GM19043 (cell line): Measurements from ENCODE around the gene KRTAP13-2.

Experiments used
- ATAC-seq: cut with Tn5 transposase; IDR thresholded peaks from one replicate; pipeline ENCODE4 v1.9.1; 2021; ENCODE audit warnings: low read depth; ENCODE audit not compliant: unreplicated experiment

KRTAP13-2 gene, protein sequence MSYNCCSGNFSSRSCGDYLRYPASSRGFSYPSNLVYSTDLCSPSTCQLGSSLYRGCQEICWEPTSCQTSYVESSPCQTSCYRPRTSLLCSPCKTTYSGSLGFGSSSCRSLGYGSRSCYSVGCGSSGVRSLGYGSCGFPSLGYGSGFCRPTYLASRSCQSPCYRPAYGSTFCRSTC

DNA sequence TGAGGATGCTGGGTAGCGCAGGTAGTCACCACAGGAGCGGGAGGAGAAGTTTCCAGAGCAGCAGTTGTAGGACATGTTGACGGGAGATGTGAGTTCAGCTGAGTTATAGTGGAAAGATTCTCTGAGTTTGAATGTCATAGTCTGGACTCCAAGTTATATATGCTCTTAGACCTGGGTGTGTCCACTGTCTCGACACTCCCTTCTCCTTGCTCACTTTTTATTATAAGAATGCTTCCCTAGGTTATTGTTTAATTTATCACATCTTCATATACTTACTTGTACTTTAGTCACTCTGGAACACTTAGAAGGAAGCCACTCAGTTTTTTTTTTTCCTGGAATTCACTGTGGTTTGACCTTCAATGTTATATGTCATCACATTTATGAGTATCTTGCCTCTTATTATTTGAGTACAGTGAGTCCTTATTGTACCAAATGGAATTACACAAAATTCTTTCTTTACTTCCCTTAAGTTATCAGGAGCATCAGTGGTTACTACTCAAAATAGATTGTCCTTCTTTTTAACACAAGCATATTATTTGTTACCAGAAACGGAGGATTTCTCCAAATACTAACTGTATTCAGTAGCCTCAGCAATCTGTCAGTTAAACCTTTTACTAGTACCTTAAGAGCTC is at the start of gene KRTAP13-2:
Gene KRTAP13-2, minus strand, starts transcription at position 133 of the 632 bp plus-strand sequence. Its CDS starts 58 bp downstream, at position 75.
- ATAC-seq, result no peak

DNA sequence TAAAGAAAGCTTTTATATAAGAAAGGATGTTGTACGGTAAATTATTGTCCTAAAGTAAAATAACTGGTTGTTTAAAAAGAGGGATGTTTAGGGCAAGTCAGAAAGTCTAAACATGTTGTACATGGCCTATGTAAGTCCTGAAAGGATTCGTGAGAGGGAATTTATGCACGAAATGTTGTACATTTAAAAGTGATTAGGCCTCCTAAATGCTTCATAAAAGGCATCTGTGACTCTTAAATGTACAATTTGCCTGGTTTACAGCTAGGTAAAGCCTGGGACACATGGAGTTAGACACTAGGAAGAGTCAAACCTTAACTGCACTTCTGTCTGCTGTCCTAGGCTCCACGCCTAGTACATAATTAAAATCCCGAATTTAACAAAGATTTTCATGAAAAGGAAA is 43.9 kb upstream of the KRTAP13-2 start:
- no peak for ATAC-seq

DNA sequence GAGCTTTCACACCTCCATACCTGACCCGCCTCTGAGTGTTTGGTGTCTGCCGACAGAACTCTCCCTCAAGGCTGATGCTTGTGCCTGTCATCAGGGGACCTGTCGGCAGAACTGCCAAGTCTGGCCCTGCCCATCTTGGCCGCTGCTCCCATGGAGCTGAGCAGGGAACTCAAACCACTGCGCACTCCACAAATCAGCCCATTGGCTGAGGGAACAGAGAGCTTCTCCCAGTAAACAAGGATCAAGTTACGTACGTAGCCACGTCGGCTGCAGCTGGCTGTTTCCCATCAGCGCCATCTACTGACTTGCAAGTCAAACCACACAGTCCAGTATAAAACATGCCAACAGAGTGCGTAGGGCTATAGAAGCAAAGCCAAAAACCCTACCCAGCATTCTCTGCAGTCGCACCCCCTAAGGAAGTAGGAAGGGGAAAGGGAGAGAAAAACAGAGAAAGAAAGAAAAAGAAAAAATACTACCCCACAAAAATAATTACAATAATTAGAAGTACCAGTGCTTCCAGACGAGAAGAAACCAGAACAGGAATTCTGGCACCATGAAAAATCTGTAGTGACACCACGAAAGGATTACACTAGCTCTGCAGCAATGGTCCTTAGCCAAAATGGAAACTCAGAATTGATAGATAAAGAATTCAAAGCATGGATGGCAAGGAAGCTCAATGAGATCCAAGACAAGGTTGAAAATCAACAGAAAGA is 36.9 kb upstream of the KRTAP13-2 start:
- ATAC-seq, result no peak

DNA sequence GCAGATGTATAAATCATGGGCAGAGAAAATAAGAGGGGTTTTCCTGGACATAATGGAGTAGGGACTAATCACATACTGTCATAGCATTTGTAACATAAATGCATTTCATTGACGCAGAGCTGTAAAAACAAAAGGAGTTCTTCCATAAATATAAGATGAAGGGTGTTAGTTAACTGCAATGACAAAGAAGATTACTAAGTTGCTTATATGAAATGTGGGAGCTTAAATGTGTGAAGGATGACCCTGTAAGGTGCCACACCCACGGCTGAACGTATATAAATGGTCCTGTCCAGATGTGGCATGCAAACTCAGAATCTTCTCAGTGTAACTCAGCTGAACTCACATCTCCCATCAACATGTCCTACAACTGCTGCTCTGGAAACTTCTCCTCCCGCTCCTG is 23.7 kb upstream of the KRTAP13-2 start, which contains the start of gene KRTAP13-1:
Gene KRTAP13-1, plus strand, starts transcription at position 301 of the 400 bp plus-strand sequence. Its CDS starts 56 bp downstream, at position 357.
- no peak for ATAC-seq

DNA sequence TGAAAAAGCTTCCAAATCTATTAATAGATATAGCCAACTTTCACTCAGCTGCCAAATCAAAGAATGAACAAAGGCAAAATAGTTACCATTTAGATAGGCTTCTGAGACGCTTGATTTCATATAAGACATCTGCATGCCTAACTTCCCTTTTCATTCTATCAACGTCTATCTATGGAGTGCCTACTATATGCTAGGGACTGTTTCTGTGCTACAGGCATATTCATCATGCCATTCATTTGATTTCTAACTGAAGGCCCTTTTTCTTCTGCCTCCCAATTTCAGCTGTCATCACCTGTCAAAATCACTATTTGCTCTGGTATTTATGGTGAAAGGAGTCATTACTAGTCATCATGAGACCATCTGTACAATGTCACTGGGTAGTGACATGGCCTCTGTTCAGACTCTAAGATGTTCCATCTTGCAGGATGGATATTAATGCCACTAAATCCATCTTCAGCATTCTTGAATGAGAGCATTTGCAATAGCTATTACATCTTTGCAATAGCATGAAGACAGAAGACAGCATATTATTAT is 19.5 kb upstream of the KRTAP13-2 start:
- no peak for ATAC-seq

DNA sequence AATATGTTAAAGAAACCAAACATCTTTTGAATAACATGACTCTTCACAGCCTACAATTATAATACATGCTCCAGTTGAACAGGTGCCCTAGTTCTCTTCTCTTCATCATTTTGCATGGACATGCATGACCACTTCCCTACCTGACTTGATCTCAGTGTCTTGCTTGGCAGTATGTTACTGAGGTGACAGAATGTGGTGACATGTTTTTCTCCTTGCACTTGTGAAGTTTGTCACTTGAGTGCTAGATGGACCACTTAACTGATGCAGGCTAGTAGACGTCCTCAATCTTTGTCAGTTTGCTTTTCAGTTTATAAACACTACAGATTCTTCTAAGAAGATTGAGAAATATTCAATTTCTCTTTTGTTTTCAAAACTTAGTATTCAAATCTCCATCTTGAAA is 10.1 kb upstream of the KRTAP13-2 start:
- ATAC-seq, result no peak

DNA sequence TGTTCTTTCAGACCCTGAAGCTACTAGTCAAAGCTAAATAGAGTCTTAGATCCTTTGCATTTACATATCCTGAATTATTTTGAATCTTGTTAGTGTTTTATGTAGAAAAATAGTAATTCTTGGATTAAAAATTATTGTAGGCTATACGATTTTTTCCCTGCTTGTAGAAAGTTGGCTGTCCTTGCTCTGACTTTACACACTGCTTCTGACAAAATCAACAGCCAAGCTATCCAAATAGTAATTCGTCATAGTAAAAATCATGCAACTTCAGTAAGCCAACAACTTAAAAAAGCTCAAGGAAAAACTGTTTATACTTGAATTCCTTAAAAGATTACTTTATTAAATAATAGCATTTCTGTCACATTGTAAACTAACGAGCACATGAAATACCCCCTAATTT is 16.2 kb downstream of the KRTAP13-2 start:
- no peak for ATAC-seq

DNA sequence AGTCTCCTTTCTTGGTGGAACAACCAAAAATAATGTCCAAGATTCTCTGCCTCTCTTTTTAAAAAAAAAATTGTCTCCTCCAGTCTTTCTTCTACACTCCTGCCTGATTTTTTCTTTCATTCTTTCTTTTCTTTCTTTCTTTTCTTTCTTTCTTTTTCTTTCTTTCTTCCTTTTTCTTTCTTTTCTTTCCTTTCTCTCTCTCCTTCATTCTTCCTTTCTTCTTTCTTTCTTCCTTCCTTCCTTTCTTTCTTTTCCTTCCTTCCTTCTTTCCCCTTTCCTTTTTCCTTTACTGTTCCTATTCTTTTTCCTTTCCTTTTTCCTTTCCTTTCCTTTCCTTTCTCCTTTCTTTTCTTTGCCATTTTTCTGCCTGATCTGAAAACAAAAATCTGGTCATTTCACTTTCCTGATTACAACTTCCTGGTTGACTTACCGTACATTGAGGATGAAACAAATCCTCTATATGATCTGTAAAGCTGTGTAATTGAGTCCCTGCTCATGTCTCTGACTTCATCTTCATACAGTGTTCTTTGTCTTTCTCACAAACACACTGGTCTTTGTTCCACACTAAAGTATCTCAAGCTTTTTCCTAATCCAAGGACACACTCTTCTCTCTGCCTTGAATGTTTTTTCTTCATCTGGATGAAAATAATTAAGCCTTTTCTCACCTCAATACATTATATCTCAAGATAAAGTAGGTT is 17.6 kb downstream of the KRTAP13-2 start:
- no peak for ATAC-seq

DNA sequence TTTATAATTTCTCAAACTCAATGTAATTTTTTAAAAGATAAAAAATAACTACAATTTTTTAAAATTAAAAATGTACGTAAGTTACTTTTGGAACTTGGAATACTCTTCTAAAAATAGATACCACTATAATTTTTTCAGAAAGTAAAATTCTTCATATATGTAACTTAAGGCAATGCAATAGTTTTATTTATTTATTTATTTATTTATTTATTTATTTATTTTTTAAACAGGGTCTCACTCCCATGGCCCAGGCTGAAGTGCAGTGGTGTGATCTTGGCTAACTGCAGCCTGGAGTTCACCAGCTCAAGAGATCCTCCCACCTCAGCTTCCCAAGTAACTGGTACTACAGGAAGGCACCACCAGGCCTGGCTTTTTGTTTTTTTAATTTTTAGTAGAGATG is 20.5 kb downstream of the KRTAP13-2 start:
- no peak for ATAC-seq

DNA sequence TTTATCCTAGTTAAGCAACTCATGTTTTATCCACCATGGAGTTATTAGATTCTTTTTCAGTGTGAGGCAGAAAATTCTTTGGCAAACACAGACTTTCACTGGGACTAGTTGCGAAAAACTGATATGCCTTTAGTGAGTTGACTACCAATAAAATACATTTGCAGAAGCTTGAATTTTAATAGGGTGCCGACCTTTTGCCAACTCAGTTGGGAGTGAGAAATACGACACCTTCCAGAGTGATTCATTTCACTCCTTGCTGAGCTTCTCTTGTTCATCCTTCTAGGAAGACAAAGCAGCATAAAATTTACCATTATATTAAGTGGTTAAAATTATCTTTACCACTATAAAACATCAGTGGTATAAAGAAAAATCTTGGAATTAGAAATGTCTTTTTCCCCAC is 22.5 kb downstream of the KRTAP13-2 start:
- no peak for ATAC-seq

DNA sequence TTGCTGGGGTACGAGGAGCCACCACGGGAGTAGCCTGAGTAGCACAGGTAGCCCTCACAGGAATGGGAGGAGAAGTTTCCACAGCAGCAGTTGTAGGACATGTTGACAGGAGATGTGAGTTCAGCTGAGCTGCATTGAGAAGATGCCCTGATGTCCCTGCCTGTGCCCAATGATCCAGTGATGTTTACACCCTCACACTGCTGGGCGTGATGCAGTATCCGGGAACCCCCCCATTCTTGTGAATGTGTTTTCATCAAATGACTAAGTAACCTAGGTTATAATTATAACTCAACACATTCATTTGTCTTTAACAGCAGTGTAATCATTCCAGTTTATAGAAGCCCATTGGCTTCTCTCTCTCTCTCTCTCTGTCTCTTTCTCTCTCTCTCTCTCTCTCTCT is 23.6 kb downstream of the KRTAP13-2 start, which contains the start of gene KRTAP23-1:
Gene KRTAP23-1, minus strand, starts transcription at position 101 of the 400 bp plus-strand sequence. Its CDS starts 0 bp downstream, at position 101.
- no peak for ATAC-seq

DNA sequence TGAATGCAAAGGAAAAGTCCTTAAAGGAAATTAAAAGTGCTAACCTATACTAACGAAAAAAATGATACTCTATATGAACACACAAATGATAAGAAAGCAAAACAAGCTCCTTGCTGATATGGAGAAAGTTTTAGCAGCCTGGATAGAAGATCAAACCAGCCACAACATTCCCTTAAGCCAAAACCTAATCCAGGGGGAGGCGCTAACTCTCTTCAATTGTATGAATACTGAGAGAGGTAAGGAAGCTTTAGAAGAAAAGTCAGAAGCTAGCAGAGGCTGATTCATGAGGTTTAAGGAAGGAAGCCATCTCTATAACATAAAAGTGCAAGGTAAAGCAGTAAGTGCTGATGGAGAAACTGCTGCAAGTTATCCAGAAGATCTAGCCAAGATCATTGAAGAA is 27.1 kb downstream of the KRTAP13-2 start:
- no peak for ATAC-seq

DNA sequence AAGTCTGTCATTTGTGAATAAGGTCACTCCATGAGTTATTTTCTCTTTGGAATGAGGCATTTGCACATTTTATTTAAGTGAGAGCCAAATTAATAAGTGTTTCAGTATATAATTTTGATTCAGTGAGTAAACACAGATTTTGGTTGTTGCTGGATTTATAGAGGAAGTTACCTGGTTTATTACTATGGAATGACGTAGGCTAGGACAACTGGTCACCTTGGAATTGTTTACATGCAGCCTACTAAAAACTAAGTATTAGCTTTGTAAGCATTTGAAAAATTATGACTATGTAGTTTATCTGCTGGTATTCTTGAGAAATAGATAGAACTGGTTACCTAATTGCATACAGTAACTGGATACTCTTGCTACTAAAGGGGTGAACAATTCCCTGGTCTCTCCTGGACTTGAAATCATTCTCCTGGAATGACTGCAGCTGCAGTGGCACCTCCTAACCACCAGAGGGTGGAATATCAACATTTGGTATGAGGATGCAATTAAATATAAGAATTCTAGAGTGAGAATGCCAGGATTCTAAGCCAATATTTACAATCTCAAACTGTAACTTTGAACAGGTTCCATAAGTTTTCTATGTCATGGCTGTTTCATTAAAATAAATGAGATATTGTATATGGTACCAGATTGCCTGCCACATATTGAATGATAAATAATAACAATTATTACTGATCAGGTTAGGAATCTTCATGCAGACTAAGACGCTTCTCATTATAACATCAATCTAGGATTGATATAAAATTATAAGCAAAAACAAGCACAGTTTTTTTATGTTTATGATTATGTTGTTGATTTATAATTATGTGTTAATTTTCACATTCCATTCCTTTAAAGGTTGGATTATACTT is 31.1 kb downstream of the KRTAP13-2 start:
- no peak for ATAC-seq

DNA sequence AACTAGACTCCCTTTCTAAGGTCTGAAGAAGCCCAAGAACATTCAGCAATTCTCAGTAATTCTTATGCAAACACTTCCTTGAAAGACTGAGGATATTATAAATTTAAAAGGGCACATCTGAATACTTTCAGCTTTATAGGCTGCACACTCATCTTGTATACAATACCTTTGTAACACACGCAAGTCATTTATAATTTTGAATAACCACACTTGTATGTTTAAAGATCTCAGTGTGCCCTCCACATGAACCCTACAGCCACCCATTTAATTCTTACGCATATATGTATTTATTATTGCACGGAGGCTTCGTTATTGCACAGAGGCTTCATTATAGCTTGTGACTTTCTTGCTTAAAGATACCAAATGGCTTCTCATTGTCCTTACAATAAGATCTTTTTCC is 33.4 kb downstream of the KRTAP13-2 start:
- ATAC-seq, result no peak

DNA sequence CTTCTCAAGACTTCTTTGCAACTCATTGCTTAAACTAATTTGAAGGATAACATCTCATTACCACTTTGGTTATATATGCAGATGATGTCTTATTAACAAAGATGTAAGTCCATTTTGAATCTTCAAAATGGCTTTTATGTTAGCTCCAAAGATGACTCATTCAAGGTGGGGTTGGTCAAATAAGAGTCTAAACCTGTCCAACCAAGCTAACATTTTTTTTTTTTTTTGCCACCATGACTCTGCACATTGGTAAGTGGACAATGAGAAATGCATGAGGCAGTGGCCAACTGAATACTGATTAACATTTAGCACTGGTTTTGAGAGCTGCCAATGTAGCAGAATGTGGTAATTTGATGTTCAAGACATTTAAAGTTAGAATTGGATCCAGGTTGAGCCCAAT is 34.3 kb downstream of the KRTAP13-2 start:
- no peak for ATAC-seq

DNA sequence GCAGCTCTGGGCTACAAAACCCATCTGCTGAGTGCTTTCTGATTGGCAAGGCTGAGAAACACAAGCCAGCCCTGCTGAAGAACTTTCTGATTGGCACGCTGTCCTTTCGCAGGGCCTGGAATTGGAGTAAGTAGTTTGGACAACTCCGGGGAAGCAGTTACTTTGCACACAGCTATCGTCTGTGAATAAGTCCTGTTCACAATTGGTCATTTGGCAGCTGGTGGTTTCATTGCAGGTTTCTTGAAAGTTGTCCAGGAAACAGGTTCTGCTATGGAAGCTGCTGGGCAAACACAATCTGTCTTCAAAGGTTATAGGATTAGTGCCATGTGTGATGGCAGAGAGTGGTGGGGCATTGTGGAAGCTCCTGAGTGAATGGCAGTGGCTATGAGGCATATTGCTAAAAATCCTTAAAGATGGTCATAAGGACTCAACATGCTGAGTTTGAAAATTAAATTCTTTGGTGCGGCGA is 34.8 kb downstream of the KRTAP13-2 start, which contains the start of gene KRTAP27-1:
Gene KRTAP27-1, minus strand, starts transcription at position 419 of the 469 bp plus-strand sequence. Its CDS starts 26 bp downstream, at position 393.
- ATAC-seq, result no peak

DNA sequence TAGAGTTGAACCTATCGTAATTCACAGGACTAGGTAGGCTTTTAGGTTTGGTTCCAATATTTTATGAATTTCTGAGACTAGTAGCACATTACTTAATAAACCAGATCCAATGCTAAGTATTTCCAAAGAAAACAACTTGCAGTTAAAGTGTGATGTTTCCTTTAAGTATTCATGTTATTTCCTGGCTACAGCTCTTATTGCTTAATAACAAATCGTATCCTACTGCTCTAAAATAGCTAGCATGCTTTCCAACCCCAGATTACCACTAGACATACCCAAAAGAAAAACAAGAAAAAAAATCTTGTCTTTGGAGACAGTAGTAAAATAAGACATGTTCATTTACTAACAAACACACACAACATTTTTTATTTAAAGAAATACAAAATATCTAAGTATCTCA is 35.5 kb downstream of the KRTAP13-2 start:
- no peak for ATAC-seq

DNA sequence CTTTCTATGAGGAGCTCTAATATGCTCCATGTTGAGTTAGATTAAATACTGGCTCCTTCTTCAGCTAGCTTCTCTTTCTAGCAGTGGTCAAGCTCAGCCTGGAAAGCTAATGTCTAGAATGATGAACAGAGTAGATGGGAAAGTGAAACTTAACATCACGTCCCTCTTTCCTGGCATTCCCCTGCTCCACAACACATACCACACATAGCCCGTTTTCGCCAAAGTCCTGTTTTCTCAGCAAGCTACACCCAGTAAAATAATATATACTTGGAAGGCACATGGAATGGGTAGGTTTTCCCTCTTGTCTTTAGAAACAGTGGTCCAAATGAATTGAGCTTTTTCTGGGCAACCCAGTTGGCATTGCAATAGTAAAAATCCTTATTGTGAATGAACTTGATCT is 38.3 kb downstream of the KRTAP13-2 start:
- no peak for ATAC-seq

DNA sequence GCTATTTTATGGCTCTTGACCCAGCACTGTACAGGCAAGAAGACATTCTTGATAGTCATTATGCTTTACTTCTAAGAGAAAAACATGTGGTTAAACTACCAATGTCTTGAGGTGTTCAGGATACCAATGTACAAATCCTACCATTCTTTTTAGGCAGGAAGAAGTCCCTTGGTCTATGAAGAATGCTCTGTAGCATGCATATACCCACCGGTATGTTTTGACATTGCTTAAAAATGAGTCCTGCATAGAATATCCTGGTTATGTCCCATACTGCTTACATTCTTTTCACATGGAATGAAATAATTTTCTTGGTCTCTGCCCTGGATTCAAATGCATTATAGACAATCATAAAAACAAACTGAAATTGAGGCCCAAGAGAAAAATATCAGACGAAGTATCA is 39.4 kb downstream of the KRTAP13-2 start:
- no peak for ATAC-seq
